ENCODE data around the gene BEX2. TPM values are rescaled to one million over a fixed set of nuclear protein-coding genes. Genes with fewer than 3 reads are reported as not detected.
"Not testable (repeated sequence)": the region's sequence is repeated elsewhere in the genome, so short reads cannot be mapped to it uniquely, and the experiment has no call there.

The BEX2 gene
- total RNA-seq, 2 donors from 2014 or later, result 6.1 to 6.6 TPM

DNA sequence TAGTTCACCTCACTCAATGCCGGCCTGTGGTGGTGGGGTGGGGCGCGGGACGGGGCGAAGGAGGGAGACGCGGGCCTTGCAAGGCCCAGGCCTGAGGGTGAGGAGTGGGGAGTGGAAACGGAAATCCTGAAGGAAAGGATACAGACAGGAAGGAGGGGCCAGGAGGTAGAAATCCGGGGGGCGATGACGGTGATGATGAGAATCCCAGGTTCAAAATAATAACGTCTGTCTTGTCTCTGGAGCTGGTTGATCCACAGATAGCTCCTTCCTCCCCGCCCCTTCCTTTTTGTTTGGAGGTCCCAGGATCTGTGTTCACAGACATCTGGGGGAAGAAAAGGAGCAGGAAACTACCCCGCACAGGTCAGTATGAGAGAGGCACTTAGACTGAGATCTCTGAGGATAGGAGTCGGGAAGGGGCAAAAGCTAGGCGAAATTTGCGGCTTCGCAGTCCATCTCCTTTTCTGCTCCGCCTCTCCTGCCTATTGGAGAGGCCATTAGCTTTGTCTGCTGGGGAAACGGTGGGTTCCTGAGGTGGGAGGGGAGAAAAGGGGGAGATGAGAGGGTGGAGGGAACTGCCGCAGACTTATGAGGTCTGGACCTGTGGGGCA is 20.0 kb upstream of the BEX2 start:
- no peaks in the 10 kb centered on the region for H3K9me3 ChIP-seq
- no peak overlapping the region for H3K9ac ChIP-seq (ENCODE audit: low read depth in 2 of 2, low read length in 2 of 2)
- no peaks in the 10 kb centered on the region for H3K4me1 ChIP-seq
- no peaks in the 10 kb centered on the region for H3K27me3 ChIP-seq
- TF ChIP-seq, protein P1, sequence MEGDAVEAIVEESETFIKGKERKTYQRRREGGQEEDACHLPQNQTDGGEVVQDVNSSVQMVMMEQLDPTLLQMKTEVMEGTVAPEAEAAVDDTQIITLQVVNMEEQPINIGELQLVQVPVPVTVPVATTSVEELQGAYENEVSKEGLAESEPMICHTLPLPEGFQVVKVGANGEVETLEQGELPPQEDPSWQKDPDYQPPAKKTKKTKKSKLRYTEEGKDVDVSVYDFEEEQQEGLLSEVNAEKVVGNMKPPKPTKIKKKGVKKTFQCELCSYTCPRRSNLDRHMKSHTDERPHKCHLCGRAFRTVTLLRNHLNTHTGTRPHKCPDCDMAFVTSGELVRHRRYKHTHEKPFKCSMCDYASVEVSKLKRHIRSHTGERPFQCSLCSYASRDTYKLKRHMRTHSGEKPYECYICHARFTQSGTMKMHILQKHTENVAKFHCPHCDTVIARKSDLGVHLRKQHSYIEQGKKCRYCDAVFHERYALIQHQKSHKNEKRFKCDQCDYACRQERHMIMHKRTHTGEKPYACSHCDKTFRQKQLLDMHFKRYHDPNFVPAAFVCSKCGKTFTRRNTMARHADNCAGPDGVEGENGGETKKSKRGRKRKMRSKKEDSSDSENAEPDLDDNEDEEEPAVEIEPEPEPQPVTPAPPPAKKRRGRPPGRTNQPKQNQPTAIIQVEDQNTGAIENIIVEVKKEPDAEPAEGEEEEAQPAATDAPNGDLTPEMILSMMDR (IDR thresholded peaks at IDR 0.05), result no peak
- intact Hi-C loops (cut with DNase I), result no loop called here
- H3K27ac ChIP-seq, result no peak overlapping the region
- H3K4me3 ChIP-seq, result no peak overlapping the region
- no peak for DNase-seq
- no peaks in the 10 kb centered on the region for H3K36me3 ChIP-seq

DNA sequence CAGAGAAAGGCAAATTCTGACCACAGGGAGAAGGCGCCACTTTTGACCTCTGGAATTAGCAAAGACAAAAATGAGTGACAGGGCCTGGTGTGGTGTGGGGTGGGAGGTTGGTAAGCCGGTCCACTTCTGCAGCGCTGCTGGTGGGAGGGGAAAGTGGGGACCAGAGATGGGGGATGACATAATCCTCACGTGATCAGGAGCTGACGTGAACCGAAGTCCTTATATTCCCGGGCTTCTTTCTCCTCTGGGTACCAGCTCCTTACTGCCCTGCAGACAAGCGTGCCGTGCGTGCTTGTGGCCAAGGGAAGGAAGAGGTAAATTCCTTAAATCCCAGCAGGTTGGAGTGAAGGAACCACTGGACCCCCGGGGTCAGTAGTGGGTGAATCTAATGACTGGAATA is 19.2 kb upstream of the BEX2 start, which contains the start of gene TCEAL7:
Gene TCEAL7, plus strand, starts transcription at position 249 of the 400 bp plus-strand sequence. CDS start 1,165 bp downstream, outside the sequence.
- Histone ChIP-seq H3K36me3 (no peaks in the 10 kb centered on the region), H3K4me3 (no peak within 1 kb of the TSS), H3K27ac (no peak within 1 kb of the TSS), H3K4me1 (no peaks in the 10 kb centered on the region), H3K27me3 (no peaks in the 10 kb centered on the region), H3K9me3 (no peaks in the 10 kb centered on the region), H3K9ac (ENCODE audit: low read depth in 2 of 2, low read length in 2 of 2) (no peak within 1 kb of the TSS)
- intact Hi-C loops (cut with DNase I), result no loop called here
- TF ChIP-seq, protein P1 (IDR thresholded peaks at IDR 0.05), result no peak
- DNase-seq, result no peak

DNA sequence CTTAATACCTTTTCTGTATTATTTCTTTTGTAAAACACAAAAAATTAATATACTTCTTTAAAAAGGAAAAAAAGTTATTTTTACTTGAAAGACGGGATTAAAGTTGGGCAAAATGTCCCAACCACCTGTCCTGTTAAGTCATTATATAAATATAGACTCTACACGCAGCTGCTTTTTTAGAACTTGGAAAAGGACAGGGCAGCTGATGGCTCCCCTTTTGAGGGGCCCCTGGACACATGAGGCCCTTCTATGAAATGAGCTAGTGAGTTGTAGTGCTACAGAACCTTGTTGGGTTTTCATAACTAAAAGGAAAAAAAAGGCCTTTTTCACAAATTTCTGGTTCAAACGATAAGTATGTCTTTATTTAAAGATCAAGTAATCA is 600 bp upstream of the BEX2 start:
- intact Hi-C loops (cut with DNase I), result no loop called here
- DNase-seq, result no peak
- no peaks in the 10 kb centered on the region for H3K9me3 ChIP-seq
- TF ChIP-seq, protein P1 (IDR thresholded peaks at IDR 0.05), result no peak
- no peak overlapping the region for H3K4me3 ChIP-seq
- no peaks in the 10 kb centered on the region for H3K36me3 ChIP-seq
- no peaks in the 10 kb centered on the region for H3K4me1 ChIP-seq
- H3K27me3 ChIP-seq, result no peaks in the 10 kb centered on the region
- no peak overlapping the region for H3K9ac ChIP-seq (ENCODE audit: low read depth in 2 of 2, low read length in 2 of 2)
- no peak overlapping the region for H3K27ac ChIP-seq

- peak overlapping the region in 1 of 2 donors; percentile 63 for H3K9ac ChIP-seq (ENCODE audit: low read depth in 2 of 2, low read length in 2 of 2)
Observed at GRCh38 chrX:103309860-103310554, 783 bp downstream of the BEX2 start.

GRCh38 chrX:103305666-103306065 is 5.1 kb downstream of the BEX2 start:
- H3K4me3 ChIP-seq; DNase-seq; intact Hi-C loops (cut with DNase I): not testable (repeated sequence)

More at GRCh38 chrX:103309860-103310554, 783 bp downstream of the BEX2 start:
- H3K4me3 ChIP-seq, result peak overlapping the region; percentile 54
- TF ChIP-seq, protein P1 (IDR thresholded peaks at IDR 0.05), result no peak
- intact Hi-C loops (cut with DNase I), result no loop called here
- no peaks in the 10 kb centered on the region for H3K27me3 ChIP-seq
- no peaks in the 10 kb centered on the region for H3K36me3 ChIP-seq
- DNase-seq, result no peak
- H3K9me3 ChIP-seq, result no peaks in the 10 kb centered on the region
- H3K27ac ChIP-seq, result no peak overlapping the region
- no peaks in the 10 kb centered on the region for H3K4me1 ChIP-seq

GRCh38 chrX:103304705-103305104 is 6.1 kb downstream of the BEX2 start:
- Histone ChIP-seq H3K27ac (no peak overlapping the region), H3K9ac (ENCODE audit: low read depth in 2 of 2, low read length in 2 of 2) (no peak overlapping the region), H3K36me3 (no peaks in the 10 kb centered on the region), H3K27me3 (no peaks in the 10 kb centered on the region), H3K4me1 (no peaks in the 10 kb centered on the region), H3K9me3 (no peaks in the 10 kb centered on the region), H3K4me3 (no peak overlapping the region)
- no peak for DNase-seq
- intact Hi-C loops (cut with DNase I), result no loop called here
- TF ChIP-seq, protein P1 (IDR thresholded peaks at IDR 0.05), result no peak

More at GRCh38 chrX:103305666-103306065, 5.1 kb downstream of the BEX2 start:
- not testable (repeated sequence) for H3K9me3 ChIP-seq; H3K36me3 ChIP-seq; H3K4me1 ChIP-seq; H3K27me3 ChIP-seq; H3K9ac ChIP-seq (ENCODE audit: low read depth in 2 of 2, low read length in 2 of 2); H3K27ac ChIP-seq

Data from colonic mucosa (tissue), 4 donors.